GM23248 (cell line): ENCODE measurements around the gene RFESD.

ENCODE experiments used
- EZH2 ChIP-seq: fragments of 200-600 bp; sonication (generic); IDR thresholded peaks from 2 replicates; pipeline ENCODE4 v1.6.1; 2018; ENCODE audit warnings: antibody characterized with exemption, mild to moderate bottlenecking; ENCODE audit not compliant: insufficient read depth, poor library complexity, severe bottlenecking
- EZH2phosphoT487 ChIP-seq: fragments of 200-600 bp; sonication (generic); IDR thresholded peaks from 2 replicates; pipeline ENCODE4 v1.6.1; 2018; ENCODE audit warnings: antibody characterized with exemption, moderate library complexity, mild to moderate bottlenecking, low read depth; ENCODE audit not compliant: insufficient read depth

GRCh38 chr5:95649274-95649673 lies 2.7 kb downstream of the RFESD start:
- TF ChIP-seq EZH2 (no peak), EZH2phosphoT487 (no peak)
